ENCODE measurements around the gene FAAH.

- TF ChIP-seq CTCF (IDR thresholded peaks at IDR 0.05) (no peak), ZFX (IDR thresholded peaks at IDR 0.05; ENCODE audit: borderline replicate concordance) (no peak)
These were observed 31.0 kb upstream of the FAAH start for GRCh38 chr1:46363121-46363520.
